SH-SY5Y (cell line): ENCODE data around the gene NR4A2.

Experiments used
- GATA2 ChIP-seq: IDR thresholded peaks from 2 replicates; pipeline ENCODE4 v1.6.1; 2011; ENCODE audit warnings: mild to moderate bottlenecking, low read depth, low read length
- GATA3 ChIP-seq: IDR thresholded peaks from 2 replicates; pipeline ENCODE4 v1.6.1; 2011; ENCODE audit warnings: low read depth, mild to moderate bottlenecking, low read length, moderate library complexity

DNA sequence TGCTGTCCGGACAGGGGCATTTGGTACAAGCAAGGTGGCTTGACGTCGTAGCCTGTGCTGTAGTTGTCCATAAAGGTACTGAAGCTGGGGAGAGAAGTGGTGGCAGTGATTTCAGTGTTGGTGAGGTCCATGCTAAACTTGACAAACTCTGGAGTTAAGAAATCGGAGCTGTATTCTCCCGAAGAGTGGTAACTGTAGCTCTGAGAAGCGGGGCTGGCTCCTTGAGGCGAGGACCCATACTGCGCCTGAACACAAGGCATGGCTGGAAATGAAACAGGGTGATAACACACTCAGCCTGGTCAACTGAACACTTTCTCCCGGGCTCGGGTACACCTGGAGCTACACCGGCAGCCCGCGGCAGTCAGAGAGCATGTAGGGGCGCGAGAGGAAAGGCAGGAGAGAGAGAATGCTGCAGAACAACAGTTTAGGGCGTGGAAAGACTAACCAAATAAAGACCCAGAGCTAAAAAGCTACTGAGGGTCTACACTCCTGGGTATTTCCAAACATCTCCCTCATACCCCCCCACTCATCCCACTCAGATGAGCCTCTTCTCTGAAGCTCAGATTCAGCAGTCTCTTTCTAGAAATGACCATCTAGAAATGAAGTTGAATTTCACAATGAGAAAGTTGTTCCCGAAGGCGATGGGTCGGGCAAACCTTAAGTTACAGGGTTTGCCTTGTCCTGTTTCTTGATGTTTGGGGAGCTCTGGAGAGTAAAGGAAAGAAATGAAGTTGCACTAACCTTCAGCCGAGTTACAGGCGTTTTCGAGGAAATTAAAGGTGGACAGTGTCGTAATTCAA is 2.4 kb downstream of the NR4A2 start:
- no peak for TF ChIP-seq GATA3
- TF ChIP-seq GATA2, result no peak
